ENCODE data around the gene C1orf35. TPM values are rescaled to one million over a fixed set of nuclear protein-coding genes. Genes with fewer than 3 reads are reported as not detected.

The C1orf35 gene
- total RNA-seq, 3 donors from 2014 or later, result 11.5 to 17.0 (median 15.7) TPM

- Histone ChIP-seq H3K4me3 (no peak overlapping the region), H3K36me3 (no peaks in the 10 kb centered on the region), H3K27me3 (no peaks in the 10 kb centered on the region), H3K27ac (no peak overlapping the region), H3K9me3 (no peaks in the 10 kb centered on the region), H3K4me1 (no peaks in the 10 kb centered on the region)
- intact Hi-C loops (cut with DNase I; ENCODE audit: low total_unique reads), result loop anchor here (1.0 kb wide), 1 partner anchor 20 kb away; no protein-coding TSS in a partner anchor
- TF ChIP-seq POLR2A (IDR thresholded peaks at IDR 0.05), result no peak
- TF ChIP-seq CTCF (IDR thresholded peaks at IDR 0.05), result no peak
- TF ChIP-seq POLR2AphosphoS5 (IDR thresholded peaks at IDR 0.05), result no peak
- DNase-seq (ENCODE audit: low spot score in 2 of 2), result no peak
These were observed 19.9 kb upstream of the C1orf35 start for GRCh38 chr1:228122921-228123441.

GRCh38 chr1:228120857-228121489 is 17.8 kb upstream of the C1orf35 start:
- intact Hi-C loops (cut with DNase I; ENCODE audit: low total_unique reads), result no loop called here
- DNase-seq (ENCODE audit: low spot score in 2 of 2), result no peak
- TF ChIP-seq POLR2AphosphoS5 (IDR thresholded peaks at IDR 0.05), result no peak
- TF ChIP-seq POLR2A (IDR thresholded peaks at IDR 0.05), result no peak
- no peak for TF ChIP-seq CTCF (IDR thresholded peaks at IDR 0.05)
- Histone ChIP-seq H3K27ac (peak overlapping the region; percentile 4 to 14), H3K4me1 (no peaks in the 10 kb centered on the region), H3K27me3 (no peaks in the 10 kb centered on the region), H3K36me3 (no peaks in the 10 kb centered on the region), H3K9me3 (no peaks in the 10 kb centered on the region), H3K4me3 (no peak overlapping the region)

- intact Hi-C loops (cut with DNase I; ENCODE audit: low total_unique reads), result no loop called here
- no peak overlapping the region for H3K4me3 ChIP-seq
- TF ChIP-seq POLR2A (IDR thresholded peaks at IDR 0.05), result no peak
- no peak for TF ChIP-seq POLR2AphosphoS5 (IDR thresholded peaks at IDR 0.05)
- no peak for TF ChIP-seq CTCF (IDR thresholded peaks at IDR 0.05)
- H3K9me3 ChIP-seq, result no peaks in the 10 kb centered on the region
- no peaks in the 10 kb centered on the region for H3K27me3 ChIP-seq
- no peaks in the 10 kb centered on the region for H3K4me1 ChIP-seq
- peak overlapping the region; percentile 1 to 4 for H3K27ac ChIP-seq
- no peaks in the 10 kb centered on the region for H3K36me3 ChIP-seq
- DNase-seq (ENCODE audit: low spot score in 2 of 2), result no peak
These were observed 17.2 kb upstream of the C1orf35 start for GRCh38 chr1:228120351-228120750.

- Histone ChIP-seq H3K4me1 (no peaks in the 10 kb centered on the region), H3K27ac (no peak overlapping the region), H3K27me3 (no peaks in the 10 kb centered on the region), H3K4me3 (no peak overlapping the region), H3K36me3 (no peaks in the 10 kb centered on the region), H3K9me3 (no peaks in the 10 kb centered on the region)
- intact Hi-C loops (cut with DNase I; ENCODE audit: low total_unique reads), result no loop called here
- DNase-seq (ENCODE audit: low spot score in 2 of 2), result no peak
- TF ChIP-seq POLR2A (IDR thresholded peaks at IDR 0.05) (no peak), POLR2AphosphoS5 (IDR thresholded peaks at IDR 0.05) (no peak), CTCF (IDR thresholded peaks at IDR 0.05) (no peak)
These were observed 14.9 kb upstream of the C1orf35 start for GRCh38 chr1:228118040-228118439.

- intact Hi-C loops (cut with DNase I; ENCODE audit: low total_unique reads), result no loop called here
- Histone ChIP-seq H3K27ac (no peak overlapping the region), H3K36me3 (no peaks in the 10 kb centered on the region), H3K9me3 (no peaks in the 10 kb centered on the region), H3K4me1 (no peaks in the 10 kb centered on the region), H3K27me3 (no peaks in the 10 kb centered on the region), H3K4me3 (no peak overlapping the region)
- TF ChIP-seq POLR2AphosphoS5 (IDR thresholded peaks at IDR 0.05) (no peak), POLR2A (IDR thresholded peaks at IDR 0.05) (no peak), CTCF (IDR thresholded peaks at IDR 0.05) (no peak)
- no peak for DNase-seq (ENCODE audit: low spot score in 2 of 2)
These were observed 14.2 kb upstream of the C1orf35 start for GRCh38 chr1:228117335-228117734.
